ENCODE results near the gene TDP1. TPM values are rescaled to one million over a fixed set of nuclear protein-coding genes. Genes with fewer than 3 reads are reported as not detected.

The TDP1 gene
- total RNA-seq, 4 donors from 2014 or later, result 13.0 to 15.1 (median 13.8) TPM

DNA sequence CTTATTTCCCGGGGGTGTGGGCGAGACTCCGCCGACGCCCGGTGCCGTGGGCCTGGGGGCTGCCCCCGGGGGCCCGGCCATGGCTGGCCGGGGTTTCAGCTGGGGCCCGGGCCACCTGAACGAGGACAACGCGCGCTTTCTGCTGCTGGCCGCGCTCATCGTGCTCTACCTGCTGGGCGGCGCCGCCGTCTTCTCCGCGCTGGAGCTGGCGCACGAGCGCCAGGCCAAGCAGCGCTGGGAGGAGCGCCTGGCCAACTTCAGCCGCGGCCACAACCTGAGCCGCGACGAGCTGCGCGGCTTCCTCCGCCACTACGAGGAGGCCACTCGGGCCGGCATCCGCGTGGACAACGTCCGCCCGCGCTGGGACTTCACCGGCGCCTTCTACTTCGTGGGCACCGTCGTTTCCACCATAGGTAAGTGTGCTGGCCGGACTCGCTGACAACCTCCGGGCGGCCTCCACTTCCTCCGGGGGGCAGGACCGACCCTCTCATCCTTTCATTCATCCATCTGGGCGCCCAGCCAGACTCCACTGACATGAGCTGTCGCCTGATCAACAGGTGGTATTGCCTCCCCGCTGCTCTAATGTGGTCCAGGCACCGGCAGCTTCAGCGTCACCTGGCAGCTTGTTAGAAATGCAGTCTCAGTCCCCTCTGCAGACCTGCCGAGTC lies 106.5 kb downstream of the TDP1 start:
- TF ChIP-seq, protein P1, sequence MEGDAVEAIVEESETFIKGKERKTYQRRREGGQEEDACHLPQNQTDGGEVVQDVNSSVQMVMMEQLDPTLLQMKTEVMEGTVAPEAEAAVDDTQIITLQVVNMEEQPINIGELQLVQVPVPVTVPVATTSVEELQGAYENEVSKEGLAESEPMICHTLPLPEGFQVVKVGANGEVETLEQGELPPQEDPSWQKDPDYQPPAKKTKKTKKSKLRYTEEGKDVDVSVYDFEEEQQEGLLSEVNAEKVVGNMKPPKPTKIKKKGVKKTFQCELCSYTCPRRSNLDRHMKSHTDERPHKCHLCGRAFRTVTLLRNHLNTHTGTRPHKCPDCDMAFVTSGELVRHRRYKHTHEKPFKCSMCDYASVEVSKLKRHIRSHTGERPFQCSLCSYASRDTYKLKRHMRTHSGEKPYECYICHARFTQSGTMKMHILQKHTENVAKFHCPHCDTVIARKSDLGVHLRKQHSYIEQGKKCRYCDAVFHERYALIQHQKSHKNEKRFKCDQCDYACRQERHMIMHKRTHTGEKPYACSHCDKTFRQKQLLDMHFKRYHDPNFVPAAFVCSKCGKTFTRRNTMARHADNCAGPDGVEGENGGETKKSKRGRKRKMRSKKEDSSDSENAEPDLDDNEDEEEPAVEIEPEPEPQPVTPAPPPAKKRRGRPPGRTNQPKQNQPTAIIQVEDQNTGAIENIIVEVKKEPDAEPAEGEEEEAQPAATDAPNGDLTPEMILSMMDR (IDR thresholded peaks at IDR 0.05; ENCODE audit: low read depth), result no peak

DNA sequence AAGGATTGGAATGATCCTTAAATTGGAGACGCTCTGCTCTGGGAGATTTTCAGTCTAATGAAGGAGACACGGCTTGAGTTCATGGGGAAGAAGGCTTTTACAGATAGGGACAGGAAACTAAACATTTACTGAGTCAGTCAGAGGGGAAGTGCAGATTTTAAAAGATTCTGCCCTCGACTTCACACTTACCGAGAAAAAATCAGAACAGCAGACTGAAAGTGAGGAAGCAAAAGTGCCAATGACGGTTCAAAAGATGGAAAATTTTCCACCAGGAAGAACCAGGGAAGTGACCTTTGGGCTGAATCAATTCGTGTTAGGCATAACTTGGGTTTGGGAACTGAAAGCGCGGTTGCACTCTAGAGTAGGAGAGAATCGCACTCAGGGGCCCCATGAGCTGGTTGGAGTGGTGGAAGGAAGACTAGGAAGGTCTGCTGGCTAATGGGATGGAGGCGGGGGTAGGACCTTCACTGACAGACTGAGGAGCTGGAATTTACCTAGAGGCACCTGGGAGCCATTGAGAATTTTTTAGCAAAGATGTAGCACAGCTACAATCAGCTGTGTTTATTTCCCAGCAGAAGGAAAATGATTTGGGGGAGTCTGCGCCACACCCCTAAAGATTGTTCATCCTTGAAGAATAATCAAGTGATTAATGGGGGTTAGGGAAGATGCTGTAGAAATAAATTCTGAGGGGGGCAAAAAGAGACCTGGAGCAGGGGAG lies 107.3 kb downstream of the TDP1 start:
- TF ChIP-seq, protein P1 (IDR thresholded peaks at IDR 0.05; ENCODE audit: low read depth), result no peak

DNA sequence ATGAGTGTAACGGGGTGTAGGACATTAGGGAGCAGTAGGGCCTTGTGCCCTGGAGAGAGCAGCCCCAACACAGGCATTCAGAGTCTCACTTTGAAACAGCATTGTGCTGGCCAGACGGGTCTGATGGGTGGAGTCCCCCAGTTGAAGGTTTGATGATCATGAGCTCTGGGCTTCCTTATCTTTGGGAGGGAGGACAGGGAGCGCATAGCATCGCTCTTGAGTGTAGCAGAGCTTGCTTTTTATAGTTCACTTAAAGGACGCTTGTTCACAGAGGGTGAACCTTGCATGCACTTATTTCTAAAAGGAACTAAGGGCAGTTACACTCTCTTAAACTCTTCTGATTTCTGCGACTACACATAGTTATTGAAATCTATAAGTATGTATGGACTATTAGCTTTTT lies 116.6 kb downstream of the TDP1 start:
- TF ChIP-seq, protein P1 (IDR thresholded peaks at IDR 0.05; ENCODE audit: low read depth), result no peak

DNA sequence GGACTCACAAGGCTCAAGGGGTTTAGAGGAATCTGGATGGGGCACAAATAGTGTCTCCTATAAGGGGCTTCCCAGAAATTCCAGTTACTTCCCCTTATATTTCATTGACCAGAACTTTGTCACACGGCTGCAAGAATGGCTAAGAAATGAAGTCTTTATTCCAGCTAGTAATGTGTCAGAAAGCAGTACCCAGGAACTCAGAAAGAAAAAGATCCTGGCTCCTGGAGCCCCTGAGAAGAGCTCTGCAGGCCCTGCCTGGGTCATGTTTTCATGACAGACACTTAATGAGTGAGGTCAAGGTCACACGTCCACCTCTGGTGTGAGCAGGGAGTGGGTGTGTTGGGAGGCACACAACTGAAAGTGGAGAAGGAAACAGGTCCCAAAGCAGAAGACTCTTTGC lies 123.8 kb downstream of the TDP1 start:
- TF ChIP-seq, protein P1 (IDR thresholded peaks at IDR 0.05; ENCODE audit: low read depth), result no peak

DNA sequence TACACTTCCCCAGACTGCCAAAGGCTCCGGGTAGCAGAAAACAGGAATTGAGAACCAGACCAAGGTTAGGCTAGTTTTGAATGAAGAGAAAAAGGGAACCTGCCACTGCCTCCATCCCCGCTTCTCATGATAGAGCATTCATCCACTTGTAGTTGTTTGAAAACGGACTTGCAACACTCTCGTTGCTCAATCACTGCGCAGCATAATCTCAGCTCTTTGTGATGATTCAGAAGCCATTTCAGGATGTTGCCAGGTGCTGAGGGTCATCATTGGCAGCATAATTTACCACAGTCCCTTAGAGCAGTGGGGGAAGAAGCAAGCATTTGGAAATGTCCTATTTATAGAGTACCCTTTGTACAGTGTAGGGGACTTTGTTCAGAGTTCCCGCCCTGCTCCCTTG lies 131.7 kb downstream of the TDP1 start:
- TF ChIP-seq, protein P1 (IDR thresholded peaks at IDR 0.05; ENCODE audit: low read depth), result no peak

DNA sequence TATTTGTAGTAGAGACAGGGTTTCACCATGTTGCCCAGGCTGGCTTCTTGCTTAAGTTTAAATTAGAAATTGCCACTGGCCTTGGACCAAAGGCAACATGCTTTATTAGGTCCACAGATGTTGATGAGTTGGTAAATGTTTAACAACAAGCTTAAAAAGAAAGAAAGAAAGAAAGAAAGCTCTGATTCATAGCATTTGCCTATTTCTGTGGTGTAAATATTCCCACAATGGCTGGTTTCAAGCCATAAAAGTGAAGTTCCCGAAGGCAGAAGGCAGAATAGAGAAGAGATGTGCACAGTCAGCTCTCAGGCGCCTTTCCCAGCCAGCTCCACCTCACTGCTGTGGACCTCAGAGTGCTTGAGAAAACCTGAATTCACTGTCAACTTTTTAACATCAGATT lies 132.4 kb downstream of the TDP1 start:
- TF ChIP-seq, protein P1 (IDR thresholded peaks at IDR 0.05; ENCODE audit: low read depth), result no peak

DNA sequence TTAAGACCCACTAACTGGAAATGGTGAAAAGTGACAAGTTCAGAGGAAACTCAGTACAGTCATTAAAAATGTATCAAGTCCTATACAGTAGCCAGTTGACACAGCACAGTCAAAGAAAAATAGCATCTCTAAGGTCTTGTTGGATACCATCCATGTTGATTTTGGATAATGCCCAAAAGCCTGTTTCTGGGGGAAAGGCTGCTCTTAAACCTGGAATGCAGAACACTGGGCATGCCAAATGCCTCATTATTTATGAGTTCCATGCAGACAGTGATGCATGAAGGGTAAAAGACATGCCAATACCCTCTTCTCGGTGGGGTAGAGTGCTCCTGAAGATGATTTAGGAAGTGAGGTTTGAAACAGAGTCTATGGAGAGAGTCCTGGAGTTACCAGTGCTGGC lies 135.7 kb downstream of the TDP1 start:
- TF ChIP-seq, protein P1 (IDR thresholded peaks at IDR 0.05; ENCODE audit: low read depth), result no peak
